Cerebellar cortex (tissue), 1 donor: ENCODE results near the gene ZNF649.
"Not testable (repeated sequence)": the region's sequence is repeated elsewhere in the genome, so short reads cannot be mapped to it uniquely, and the experiment has no call there.

Experiments
- DNase-seq: peaks from one replicate; pipeline ENCODE4 v3.0.0-alpha.2; 2015; ENCODE audit warnings: low spot score

ZNF649 gene

GRCh38 chr19:51904331-51905165 lies at the start of gene ZNF649:
Gene ZNF649, minus strand, starts transcription at chr19:51905017. Its CDS starts 4,910 bp downstream, at chr19:51900107.
- DNase-seq, result peak; percentile 90

- peak; percentile 43 for DNase-seq
These were observed 44.2 kb upstream of the ZNF649 start for GRCh38 chr19:51948975-51949374.

- DNase-seq, result no peak
These were observed 41.8 kb upstream of the ZNF649 start for GRCh38 chr19:51946602-51947001.

GRCh38 chr19:51944798-51945552 lies 40.2 kb upstream of the ZNF649 start:
- no peak for DNase-seq

- DNase-seq, result no peak
These were observed 34.1 kb upstream of the ZNF649 start for GRCh38 chr19:51938936-51939335.

- no peak for DNase-seq
These were observed 27.1 kb upstream of the ZNF649 start for GRCh38 chr19:51931921-51932320.

- no peak for DNase-seq
These were observed 23.0 kb upstream of the ZNF649 start for GRCh38 chr19:51927859-51928258.

GRCh38 chr19:51926784-51927741 lies 22.2 kb upstream of the ZNF649 start, which contains the start of gene ZNF613:
Gene ZNF613, plus strand, starts transcription at chr19:51927472. Its CDS starts 8,749 bp downstream, at chr19:51936221.
- peak; percentile 97 for DNase-seq

GRCh38 chr19:51926426-51926783 lies 21.6 kb upstream of the ZNF649 start:
- no peak for DNase-seq

- DNase-seq, result no peak
These were observed 17.1 kb upstream of the ZNF649 start for GRCh38 chr19:51921949-51922348.

- DNase-seq, result no peak
These were observed 14.8 kb upstream of the ZNF649 start for GRCh38 chr19:51919606-51920005.

- no peak for DNase-seq
These were observed 11.3 kb upstream of the ZNF649 start for GRCh38 chr19:51916167-51916566.

GRCh38 chr19:51915324-51915867 lies 10.6 kb upstream of the ZNF649 start:
- DNase-seq, result no peak

- not testable (repeated sequence) for DNase-seq
These were observed 3.2 kb upstream of the ZNF649 start for GRCh38 chr19:51907981-51908380.

GRCh38 chr19:51906108-51906507 lies 1.3 kb upstream of the ZNF649 start:
- DNase-seq, result not testable (repeated sequence)

- not testable (repeated sequence) for DNase-seq
These were observed 822 bp upstream of the ZNF649 start for GRCh38 chr19:51905639-51906038.

GRCh38 chr19:51905206-51905605 lies 389 bp upstream of the ZNF649 start:
- no peak for DNase-seq

GRCh38 chr19:51903192-51903591 lies 1.6 kb downstream of the ZNF649 start:
- no peak for DNase-seq

- DNase-seq, result no peak
These were observed 3.0 kb downstream of the ZNF649 start for GRCh38 chr19:51901860-51902259.

GRCh38 chr19:51891193-51891747 lies 13.5 kb downstream of the ZNF649 start:
- DNase-seq, result no peak

GRCh38 chr19:51889934-51890333 lies 14.9 kb downstream of the ZNF649 start:
- DNase-seq, result no peak
